Endodermal cell (in vitro differentiated cells): ENCODE measurements around the gene KLK14. TPM values are rescaled to one million over a fixed set of nuclear protein-coding genes. Genes with fewer than 3 reads are reported as not detected.

Experiments
- DNase-seq: peaks from one replicate; pipeline ENCODE4 v3.0.0-alpha.2; 2017
- H3K27ac ChIP-seq: 2 replicates; pipeline ENCODE4 v1.5.1; 2013; ENCODE audit warnings: mild to moderate bottlenecking, low read depth, low read length, moderate library complexity
- H3K27me3 ChIP-seq: 2 replicates; pipeline ENCODE4 v1.6.1; 2013; ENCODE audit warnings: mild to moderate bottlenecking, low read length, moderate library complexity; ENCODE audit not compliant: insufficient read depth, control insufficient read depth, poor library complexity, severe bottlenecking
- H3K36me3 ChIP-seq: 2 replicates; pipeline ENCODE4 v1.7.0; 2013; ENCODE audit warnings: mild to moderate bottlenecking, low read length, moderate library complexity; ENCODE audit not compliant: control insufficient read depth, insufficient read depth
- H3K4me1 ChIP-seq: one replicate; pipeline ENCODE4 v1.7.0; 2013; ENCODE audit warnings: low read length; ENCODE audit not compliant: control insufficient read depth, insufficient read depth
- H3K4me3 ChIP-seq: 2 replicates; pipeline ENCODE4 v1.5.1; 2013; ENCODE audit warnings: mild to moderate bottlenecking, low read length, moderate library complexity
- H3K9ac ChIP-seq: 2 replicates; pipeline ENCODE4 v1.6.1; 2013; ENCODE audit warnings: mild to moderate bottlenecking, low read length, moderate library complexity; ENCODE audit not compliant: poor library complexity, severe bottlenecking; ENCODE audit errors: extremely low read depth
- H3K9me3 ChIP-seq: 2 replicates; pipeline ENCODE4 v1.6.1; 2013; ENCODE audit warnings: mild to moderate bottlenecking, low read length, moderate library complexity; ENCODE audit not compliant: control insufficient read depth
- H3K27ac Mint-ChIP-seq: 2 replicates; pipeline ENCODE4 v1.8.0; 2020; ENCODE audit warnings: mixed read lengths
- H3K27me3 Mint-ChIP-seq: 2 replicates; pipeline ENCODE4 v1.8.0; 2021; ENCODE audit warnings: mild to moderate bottlenecking, mixed read lengths; ENCODE audit not compliant: insufficient read depth
- H3K36me3 Mint-ChIP-seq: 2 replicates; pipeline ENCODE4 v1.8.0; 2020; ENCODE audit warnings: low read depth, mixed read lengths
- H3K4me1 Mint-ChIP-seq: 2 replicates; pipeline ENCODE4 v1.8.0; 2020; ENCODE audit warnings: mixed read lengths
- H3K4me3 Mint-ChIP-seq: 2 replicates; pipeline ENCODE4 v1.8.0; 2020; ENCODE audit warnings: mild to moderate bottlenecking, moderate library complexity, mixed read lengths
- H3K9me3 Mint-ChIP-seq: 2 replicates; pipeline ENCODE4 v1.8.0; 2020; ENCODE audit warnings: mild to moderate bottlenecking, mixed read lengths
- WGBS, 2 experiments: methylation state at CpG; one replicate each; pipeline versions ENCODE4 v1.1.5 to v1.1.7; 2013; ENCODE audit warnings: missing lambda C conversion rate in 2 of 2, mixed read lengths in 1 of 2; ENCODE audit not compliant: insufficient coverage in 1 of 2, insufficient read length in 1 of 2; 5-methylcytosine and 5-hydroxymethylcytosine counted together
- total RNA-seq, 2 donors: library from RNA; stranded (reverse); fragmentation: NEBNext Ultra II Directional in 1 of 2; extraction: Animal tissue kit (Norgen Biotek cat#: 25700) in 1 of 2; gene quantifications; 2 replicates in 1 of 2; 3 replicates in 1 of 2; pipeline ENCODE4 v1.2.1, GENCODE V29; 2021
- TF ChIP-seq, protein P1 (sequence below): fragments of 200-600 bp; sonication (generic); conservative IDR thresholded peaks from 2 replicates; pipeline ENCODE4 v1.5.0; 2021; ENCODE audit warnings: antibody characterized with exemption, mild to moderate bottlenecking

The KLK14 gene
- total RNA-seq, 2 donors from 2014 or later, result 0.55 to 0.71 TPM

DNA sequence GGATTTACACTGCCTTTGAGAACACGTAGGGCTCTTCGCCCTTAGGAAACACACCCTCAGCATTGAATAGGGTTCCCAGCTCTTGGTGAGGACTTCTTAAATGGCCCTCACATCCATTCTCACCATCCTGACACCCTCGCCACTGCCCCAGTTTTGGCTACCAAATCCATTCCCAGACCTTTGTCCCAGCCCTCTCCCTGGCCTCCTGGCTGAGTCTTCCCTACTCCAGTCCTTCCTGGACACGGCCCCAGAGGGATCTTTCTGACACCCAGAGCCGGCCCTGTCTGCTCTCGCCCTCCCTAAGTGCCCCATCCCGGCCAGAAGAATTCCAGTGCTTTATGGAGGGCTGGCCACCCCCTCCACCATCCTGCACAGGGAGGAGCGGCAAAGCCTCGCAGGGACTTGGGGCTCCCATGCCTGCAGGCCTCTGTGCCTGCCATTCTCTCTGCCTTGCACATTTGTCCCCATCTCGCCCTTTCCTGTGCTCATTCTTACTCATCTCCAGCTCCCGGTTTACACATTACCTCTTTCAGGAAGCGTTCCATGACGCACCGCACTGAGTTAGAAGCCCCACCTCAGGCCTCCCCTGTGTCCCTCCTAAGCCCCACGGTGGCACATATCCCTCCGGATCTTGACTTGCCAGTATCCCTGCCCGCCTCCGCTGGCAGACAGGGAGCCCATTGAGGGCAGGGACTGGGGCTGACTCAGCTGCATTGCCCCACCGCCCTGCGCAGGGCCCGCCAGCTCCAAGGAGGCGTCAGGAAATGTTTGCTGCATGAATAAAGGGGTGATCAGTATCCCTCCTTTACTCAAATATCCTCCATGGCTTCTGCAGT is 11.0 kb upstream of the KLK14 start:
- H3K4me1 Mint-ChIP-seq, result peaks cover 18% of the 10 kb centered on the region
- 86 to 91% methylated on average over 17 to 22 of the region's 22 CpGs for WGBS, 2 experiments
- H3K9me3 Mint-ChIP-seq, result no peaks in the 10 kb centered on the region
- no peak overlapping the region for H3K27ac Mint-ChIP-seq
- no peak overlapping the region for H3K27ac ChIP-seq
- TF ChIP-seq, protein P1, sequence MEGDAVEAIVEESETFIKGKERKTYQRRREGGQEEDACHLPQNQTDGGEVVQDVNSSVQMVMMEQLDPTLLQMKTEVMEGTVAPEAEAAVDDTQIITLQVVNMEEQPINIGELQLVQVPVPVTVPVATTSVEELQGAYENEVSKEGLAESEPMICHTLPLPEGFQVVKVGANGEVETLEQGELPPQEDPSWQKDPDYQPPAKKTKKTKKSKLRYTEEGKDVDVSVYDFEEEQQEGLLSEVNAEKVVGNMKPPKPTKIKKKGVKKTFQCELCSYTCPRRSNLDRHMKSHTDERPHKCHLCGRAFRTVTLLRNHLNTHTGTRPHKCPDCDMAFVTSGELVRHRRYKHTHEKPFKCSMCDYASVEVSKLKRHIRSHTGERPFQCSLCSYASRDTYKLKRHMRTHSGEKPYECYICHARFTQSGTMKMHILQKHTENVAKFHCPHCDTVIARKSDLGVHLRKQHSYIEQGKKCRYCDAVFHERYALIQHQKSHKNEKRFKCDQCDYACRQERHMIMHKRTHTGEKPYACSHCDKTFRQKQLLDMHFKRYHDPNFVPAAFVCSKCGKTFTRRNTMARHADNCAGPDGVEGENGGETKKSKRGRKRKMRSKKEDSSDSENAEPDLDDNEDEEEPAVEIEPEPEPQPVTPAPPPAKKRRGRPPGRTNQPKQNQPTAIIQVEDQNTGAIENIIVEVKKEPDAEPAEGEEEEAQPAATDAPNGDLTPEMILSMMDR, result no peak
- no peaks in the 10 kb centered on the region for H3K9me3 ChIP-seq
- H3K4me3 Mint-ChIP-seq, result no peak overlapping the region
- peaks cover 6% of the 10 kb centered on the region for H3K36me3 Mint-ChIP-seq
- H3K4me1 ChIP-seq, result no peaks in the 10 kb centered on the region
- H3K27me3 ChIP-seq, result no peaks in the 10 kb centered on the region
- H3K9ac ChIP-seq, result no peak overlapping the region
- no peak for DNase-seq
- H3K36me3 ChIP-seq, result no peaks in the 10 kb centered on the region
- H3K4me3 ChIP-seq, result no peak overlapping the region
- peaks cover 9% of the 10 kb centered on the region for H3K27me3 Mint-ChIP-seq

DNA sequence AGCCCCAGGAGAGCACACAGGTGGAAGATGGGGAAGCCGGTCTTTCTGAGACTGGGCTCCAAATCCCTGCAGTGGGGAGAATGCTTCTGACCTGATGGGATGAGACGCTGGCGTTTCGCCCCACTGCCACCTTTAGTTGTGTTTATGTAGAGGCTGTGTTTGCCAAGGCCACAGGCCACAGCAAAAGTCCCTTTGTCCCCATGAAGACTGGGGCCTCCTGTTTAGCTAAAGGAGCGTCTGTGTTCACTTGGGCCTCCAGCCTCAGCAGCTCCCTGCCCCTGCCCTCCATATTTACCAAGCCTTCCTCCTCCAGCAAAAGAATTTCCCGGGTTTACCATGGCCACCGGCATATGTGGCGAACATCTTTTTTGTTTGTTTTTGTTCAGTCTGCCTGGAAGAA is 10.4 kb upstream of the KLK14 start:
- Histone ChIP-seq H3K27me3 (no peaks in the 10 kb centered on the region), H3K36me3 (no peaks in the 10 kb centered on the region), H3K4me3 (no peak overlapping the region), H3K9ac (no peak overlapping the region), H3K27ac (no peak overlapping the region), H3K9me3 (no peaks in the 10 kb centered on the region), H3K4me1 (no peaks in the 10 kb centered on the region)
- H3K27me3 Mint-ChIP-seq, result peaks cover 9% of the 10 kb centered on the region
- WGBS, 2 experiments, result 88 to 92% methylated on average over 8 of the region's 8 CpGs
- H3K9me3 Mint-ChIP-seq, result no peaks in the 10 kb centered on the region
- no peak overlapping the region for H3K27ac Mint-ChIP-seq
- TF ChIP-seq, protein P1, result no peak
- H3K4me3 Mint-ChIP-seq, result no peak overlapping the region
- H3K36me3 Mint-ChIP-seq, result peaks cover 5% of the 10 kb centered on the region
- DNase-seq, result no peak
- H3K4me1 Mint-ChIP-seq, result peaks cover 18% of the 10 kb centered on the region

DNA sequence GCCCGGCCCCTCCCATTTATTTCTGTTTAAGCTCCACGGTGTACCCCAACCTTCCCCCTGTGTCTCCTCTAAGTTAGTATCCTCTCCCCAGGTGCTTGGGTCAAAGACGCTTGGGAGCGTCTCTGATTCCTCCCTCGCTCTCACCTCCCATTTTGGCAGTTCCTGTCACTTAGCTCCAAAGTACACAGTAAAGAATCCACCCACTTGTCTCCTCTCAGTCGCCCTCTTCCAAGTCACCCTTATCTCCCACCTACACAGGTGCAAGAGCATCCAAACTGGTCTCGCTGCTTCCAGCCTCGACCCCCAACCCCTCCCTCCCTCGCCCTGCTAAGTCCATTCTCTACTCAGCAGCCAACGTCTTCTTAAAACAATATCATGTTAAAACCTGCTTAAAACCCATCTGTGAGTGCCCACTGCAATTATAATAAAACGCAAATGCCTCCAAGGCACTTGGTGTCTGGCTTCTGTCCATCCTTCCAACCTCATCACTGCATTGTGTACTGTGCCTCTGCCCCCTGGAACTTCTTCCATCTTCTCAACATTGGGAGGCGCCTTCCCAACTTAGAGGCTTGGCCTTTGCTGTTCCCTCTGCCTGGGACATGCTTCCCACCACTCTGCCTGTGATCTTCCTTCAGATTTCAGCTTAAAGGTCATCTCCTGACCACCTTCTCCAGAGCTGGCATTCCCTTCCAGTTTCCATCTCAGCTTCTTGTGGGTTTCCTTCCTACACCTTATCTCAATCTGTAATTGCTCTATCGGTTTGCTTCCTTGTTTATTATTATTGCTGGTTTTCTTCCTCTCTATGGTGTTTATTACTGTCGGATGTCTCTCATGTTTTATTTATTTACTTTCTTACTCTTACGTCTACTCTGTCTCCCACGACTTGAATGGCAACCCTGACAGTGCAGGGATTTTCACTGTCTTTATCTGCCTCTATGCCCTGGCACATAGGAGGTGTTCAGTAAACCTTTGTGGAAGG is 9.5 kb upstream of the KLK14 start:
- H3K27ac Mint-ChIP-seq, result no peak overlapping the region
- Histone ChIP-seq H3K27ac (no peak overlapping the region), H3K4me1 (no peaks in the 10 kb centered on the region), H3K36me3 (no peaks in the 10 kb centered on the region), H3K4me3 (no peak overlapping the region), H3K9me3 (no peaks in the 10 kb centered on the region), H3K9ac (no peak overlapping the region), H3K27me3 (no peaks in the 10 kb centered on the region)
- H3K4me3 Mint-ChIP-seq, result no peak overlapping the region
- WGBS, 2 experiments, result 77% methylated on average over 12 to 16 of the region's 16 CpGs
- DNase-seq, result no peak
- H3K27me3 Mint-ChIP-seq, result peaks cover 9% of the 10 kb centered on the region
- TF ChIP-seq, protein P1, result no peak
- H3K36me3 Mint-ChIP-seq, result no peaks in the 10 kb centered on the region
- H3K4me1 Mint-ChIP-seq, result peaks cover 18% of the 10 kb centered on the region
- no peaks in the 10 kb centered on the region for H3K9me3 Mint-ChIP-seq
